ENCODE results near the gene KMO. TPM values are rescaled to one million over a fixed set of nuclear protein-coding genes. Genes with fewer than 3 reads are reported as not detected.

Gene KMO
- total and polyA plus RNA-seq, 2 donors from 2014 or later = 2.3 to 35.5 TPM

DNA sequence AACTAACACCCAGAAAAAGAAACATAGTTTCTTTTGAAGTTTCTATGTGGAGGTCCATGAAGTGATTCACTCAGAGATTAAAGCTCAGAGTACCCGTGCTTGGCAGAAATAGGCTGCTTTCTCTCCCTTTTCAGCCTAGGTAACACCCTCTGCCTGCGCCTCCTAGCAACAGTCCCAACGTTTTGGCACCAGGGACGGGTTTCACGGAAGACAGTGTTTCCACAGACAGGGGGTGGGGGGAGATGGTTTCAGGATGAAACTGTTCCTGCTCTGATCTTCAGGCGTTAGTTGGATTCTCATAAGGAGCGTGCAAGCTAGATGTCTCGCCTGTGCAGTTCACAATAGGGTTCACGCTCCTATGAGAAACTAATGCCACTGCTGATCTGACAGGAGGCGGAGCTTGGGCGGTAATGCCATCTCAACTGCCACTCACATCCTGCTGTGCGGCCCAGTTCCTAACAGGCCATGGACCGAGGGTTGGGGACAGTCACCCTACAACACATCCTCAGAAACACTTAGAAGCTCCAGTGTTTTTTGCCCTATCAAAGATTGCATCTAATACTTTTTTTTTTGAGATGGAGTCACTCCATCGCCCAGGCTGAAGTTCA is 54.8 kb downstream of the KMO start:
- no peak overlapping the region for H3K9ac ChIP-seq (ENCODE audit: low read length in 3 of 3)
- H3K4me3 ChIP-seq (ENCODE audit: low read length in 3 of 3) = no peak overlapping the region
- intact Hi-C loops (cut with DNase I) = no loop called here
- H3K36me3 ChIP-seq (ENCODE audit: control insufficient read depth in 2 of 3, insufficient read depth in 3 of 3, low read length in 3 of 3) = no peaks in the 10 kb centered on the region
- FAIRE-seq = no peak
- H3K4me1 ChIP-seq (ENCODE audit: control insufficient read depth in 2 of 3, insufficient read depth in 2 of 3, low read depth in 1 of 3, low read length in 3 of 3) = no peaks in the 10 kb centered on the region
- no peaks in the 10 kb centered on the region for H3K27me3 ChIP-seq (ENCODE audit: control insufficient read depth, insufficient read depth, low read length)
- DNase-seq = no peak
- H3K27ac ChIP-seq (ENCODE audit: low read depth in 2 of 2, low read length in 2 of 2) = no peak overlapping the region
- TF ChIP-seq, protein P1, sequence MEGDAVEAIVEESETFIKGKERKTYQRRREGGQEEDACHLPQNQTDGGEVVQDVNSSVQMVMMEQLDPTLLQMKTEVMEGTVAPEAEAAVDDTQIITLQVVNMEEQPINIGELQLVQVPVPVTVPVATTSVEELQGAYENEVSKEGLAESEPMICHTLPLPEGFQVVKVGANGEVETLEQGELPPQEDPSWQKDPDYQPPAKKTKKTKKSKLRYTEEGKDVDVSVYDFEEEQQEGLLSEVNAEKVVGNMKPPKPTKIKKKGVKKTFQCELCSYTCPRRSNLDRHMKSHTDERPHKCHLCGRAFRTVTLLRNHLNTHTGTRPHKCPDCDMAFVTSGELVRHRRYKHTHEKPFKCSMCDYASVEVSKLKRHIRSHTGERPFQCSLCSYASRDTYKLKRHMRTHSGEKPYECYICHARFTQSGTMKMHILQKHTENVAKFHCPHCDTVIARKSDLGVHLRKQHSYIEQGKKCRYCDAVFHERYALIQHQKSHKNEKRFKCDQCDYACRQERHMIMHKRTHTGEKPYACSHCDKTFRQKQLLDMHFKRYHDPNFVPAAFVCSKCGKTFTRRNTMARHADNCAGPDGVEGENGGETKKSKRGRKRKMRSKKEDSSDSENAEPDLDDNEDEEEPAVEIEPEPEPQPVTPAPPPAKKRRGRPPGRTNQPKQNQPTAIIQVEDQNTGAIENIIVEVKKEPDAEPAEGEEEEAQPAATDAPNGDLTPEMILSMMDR (IDR thresholded peaks at IDR 0.05; ENCODE audit: borderline replicate concordance, extremely low read depth, insufficient read depth) = no peak
- H3K9me3 ChIP-seq (ENCODE audit: control insufficient read depth in 2 of 3, insufficient read depth in 1 of 3, low read length in 3 of 3) = no peaks in the 10 kb centered on the region

DNA sequence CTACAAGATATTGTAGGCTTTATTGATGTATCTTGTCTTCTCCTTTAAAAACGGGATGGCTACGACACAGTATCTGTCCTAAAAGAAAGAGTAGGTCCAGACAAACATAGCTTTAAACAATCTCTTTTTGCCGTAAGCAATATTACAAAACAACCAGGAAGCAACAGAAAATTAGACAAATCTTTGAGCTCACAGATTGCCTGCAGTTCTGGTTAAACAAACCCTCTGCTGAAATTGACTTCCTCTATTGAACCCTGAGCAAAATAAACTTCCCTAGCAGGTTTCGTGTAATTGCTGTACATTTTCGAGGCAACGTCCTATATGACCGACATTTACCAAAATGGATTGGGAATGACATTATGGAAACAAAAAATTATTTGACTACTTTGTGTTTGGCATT is 57.3 kb downstream of the KMO start:
- TF ChIP-seq, protein P1 (IDR thresholded peaks at IDR 0.05; ENCODE audit: borderline replicate concordance, extremely low read depth, insufficient read depth) = no peak
- Histone ChIP-seq H3K27me3 (ENCODE audit: control insufficient read depth, insufficient read depth, low read length) (no peaks in the 10 kb centered on the region), H3K4me3 (ENCODE audit: low read length in 3 of 3) (no peak overlapping the region), H3K9me3 (ENCODE audit: control insufficient read depth in 2 of 3, insufficient read depth in 1 of 3, low read length in 3 of 3) (no peaks in the 10 kb centered on the region), H3K36me3 (ENCODE audit: control insufficient read depth in 2 of 3, insufficient read depth in 3 of 3, low read length in 3 of 3) (peaks cover 0 to 3% (median 0%) of the 10 kb centered on the region in 3 donors), H3K4me1 (ENCODE audit: control insufficient read depth in 2 of 3, insufficient read depth in 2 of 3, low read depth in 1 of 3, low read length in 3 of 3) (no peaks in the 10 kb centered on the region), H3K9ac (ENCODE audit: low read length in 3 of 3) (no peak overlapping the region), H3K27ac (ENCODE audit: low read depth in 2 of 2, low read length in 2 of 2) (no peak overlapping the region)
- intact Hi-C loops (cut with DNase I) = no loop called here
- no peak for FAIRE-seq
- no peak for DNase-seq

DNA sequence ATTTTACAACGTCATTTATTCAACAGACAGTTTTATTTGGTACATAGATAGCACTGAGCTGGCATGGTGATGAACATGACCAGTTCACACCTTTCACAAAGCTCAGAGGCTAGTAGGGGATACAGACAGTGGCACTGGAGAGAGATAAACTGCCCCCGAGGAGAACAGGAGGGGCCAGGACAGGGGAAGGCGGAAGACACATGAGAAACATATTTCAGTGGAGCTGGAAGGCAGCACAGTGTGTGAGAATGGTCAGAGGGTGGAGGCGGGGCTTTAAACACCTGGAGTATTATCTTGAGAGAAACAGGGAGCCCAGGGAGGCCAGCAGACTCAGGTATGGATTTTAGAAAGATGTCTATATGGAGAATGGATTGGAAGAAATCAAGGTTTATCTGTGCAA is 58.5 kb downstream of the KMO start:
- no peaks in the 10 kb centered on the region for H3K9me3 ChIP-seq (ENCODE audit: control insufficient read depth in 2 of 3, insufficient read depth in 1 of 3, low read length in 3 of 3)
- H3K9ac ChIP-seq (ENCODE audit: low read length in 3 of 3) = no peak overlapping the region
- peaks cover 0 to 3% (median 0%) of the 10 kb centered on the region in 3 donors for H3K36me3 ChIP-seq (ENCODE audit: control insufficient read depth in 2 of 3, insufficient read depth in 3 of 3, low read length in 3 of 3)
- no peak for FAIRE-seq
- H3K27ac ChIP-seq (ENCODE audit: low read depth in 2 of 2, low read length in 2 of 2) = no peak overlapping the region
- no peaks in the 10 kb centered on the region for H3K27me3 ChIP-seq (ENCODE audit: control insufficient read depth, insufficient read depth, low read length)
- no peak overlapping the region for H3K4me3 ChIP-seq (ENCODE audit: low read length in 3 of 3)
- TF ChIP-seq, protein P1 (IDR thresholded peaks at IDR 0.05; ENCODE audit: borderline replicate concordance, extremely low read depth, insufficient read depth) = no peak
- DNase-seq = no peak
- no peaks in the 10 kb centered on the region for H3K4me1 ChIP-seq (ENCODE audit: control insufficient read depth in 2 of 3, insufficient read depth in 2 of 3, low read depth in 1 of 3, low read length in 3 of 3)
- intact Hi-C loops (cut with DNase I) = no loop called here

DNA sequence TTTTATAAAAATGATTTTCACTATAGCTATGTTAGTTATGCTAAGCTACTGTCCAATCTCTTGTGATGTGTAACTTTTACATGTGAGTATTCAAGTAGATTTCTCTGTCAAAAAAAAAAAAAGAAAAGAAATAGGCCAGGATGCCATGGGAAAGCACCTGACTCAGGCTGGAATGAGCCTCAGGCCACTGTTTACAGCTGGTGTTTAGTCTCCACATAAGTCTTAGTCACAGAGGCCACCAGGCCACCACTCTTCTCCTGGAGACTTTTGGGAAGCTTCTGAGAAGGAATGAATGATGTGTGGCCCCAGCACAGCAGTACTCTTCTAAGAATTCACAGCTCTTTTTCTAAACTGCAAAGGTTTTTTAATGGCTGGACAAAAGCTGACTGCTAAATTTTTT is 59.1 kb downstream of the KMO start:
- TF ChIP-seq, protein P1 (IDR thresholded peaks at IDR 0.05; ENCODE audit: borderline replicate concordance, extremely low read depth, insufficient read depth) = no peak
- no peak for FAIRE-seq
- H3K4me3 ChIP-seq (ENCODE audit: low read length in 3 of 3) = no peak overlapping the region
- H3K4me1 ChIP-seq (ENCODE audit: control insufficient read depth in 2 of 3, insufficient read depth in 2 of 3, low read depth in 1 of 3, low read length in 3 of 3) = no peaks in the 10 kb centered on the region
- no peaks in the 10 kb centered on the region for H3K27me3 ChIP-seq (ENCODE audit: control insufficient read depth, insufficient read depth, low read length)
- peaks cover 0 to 3% (median 0%) of the 10 kb centered on the region in 3 donors for H3K36me3 ChIP-seq (ENCODE audit: control insufficient read depth in 2 of 3, insufficient read depth in 3 of 3, low read length in 3 of 3)
- no peaks in the 10 kb centered on the region for H3K9me3 ChIP-seq (ENCODE audit: control insufficient read depth in 2 of 3, insufficient read depth in 1 of 3, low read length in 3 of 3)
- DNase-seq = peak in 2 of 5 donors; percentile 13 to 26
- H3K9ac ChIP-seq (ENCODE audit: low read length in 3 of 3) = no peak overlapping the region
- intact Hi-C loops (cut with DNase I) = no loop called here
- H3K27ac ChIP-seq (ENCODE audit: low read depth in 2 of 2, low read length in 2 of 2) = peak overlapping the region in 1 of 2 donors; percentile 32

Measured in kidney (tissue), 14 donors.